Measurements from ENCODE around the gene UNC13A. TPM values are rescaled to one million over a fixed set of nuclear protein-coding genes. Genes with fewer than 3 reads are reported as not detected.
"Not testable (repeated sequence)": the region's sequence is repeated elsewhere in the genome, so short reads cannot be mapped to it uniquely, and the experiment has no call there.

Gene UNC13A
- total RNA-seq, 1 donor from 2014 or later: 0.03 TPM

DNA sequence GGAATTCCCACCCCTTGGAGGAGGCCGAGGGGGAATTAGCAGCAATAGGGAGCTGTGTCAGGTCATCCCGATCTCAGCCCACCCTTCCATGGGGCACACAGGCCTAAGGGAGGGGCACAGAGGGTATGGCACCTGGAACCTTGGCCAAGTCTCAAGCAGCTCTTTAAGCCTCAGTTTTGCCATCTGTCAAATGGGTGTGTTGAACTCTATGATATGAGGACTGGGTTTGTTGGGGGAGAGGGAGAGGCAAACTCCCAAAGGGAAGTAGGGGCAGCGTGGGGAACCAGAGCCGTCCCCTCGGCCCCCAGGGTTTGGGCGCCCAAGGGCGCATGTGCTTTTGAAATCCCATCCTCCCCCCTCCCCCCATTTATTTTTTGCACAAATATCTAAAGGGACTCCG, 83.0 kb downstream of the UNC13A start:
- DNase-seq (ENCODE audit: low read depth): no peak

DNA sequence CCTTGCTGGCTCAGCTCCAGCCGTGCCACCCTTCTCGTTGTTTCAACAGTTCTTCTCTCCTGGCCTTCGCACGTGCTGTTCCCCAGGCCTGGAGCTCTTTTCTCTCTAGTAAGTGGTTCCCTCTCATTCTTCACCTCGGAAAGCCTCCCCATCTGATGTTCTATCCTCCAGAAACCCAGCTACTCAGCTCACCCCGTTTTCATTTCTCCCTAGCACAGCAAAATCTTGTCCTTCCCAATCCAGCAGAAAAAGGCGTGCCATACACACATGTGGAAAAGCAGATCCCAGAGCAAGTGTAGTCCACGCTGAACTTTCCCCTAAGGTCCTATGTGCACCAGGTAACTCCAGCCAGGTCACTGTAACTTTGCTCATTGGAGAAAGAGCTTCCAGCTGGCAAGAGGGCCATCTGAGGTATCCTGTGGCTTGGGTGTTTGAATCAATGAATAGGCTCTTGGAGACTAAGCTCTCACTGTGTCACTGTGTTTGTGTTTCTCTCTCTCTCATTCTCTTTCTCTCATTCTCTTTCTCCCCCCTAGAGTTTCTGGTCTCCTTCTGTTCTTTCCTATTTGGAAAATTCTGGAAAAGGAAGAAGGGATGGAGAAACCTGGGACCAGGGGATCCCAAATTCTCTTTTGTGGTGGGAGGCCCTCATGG, 83.7 kb downstream of the UNC13A start:
- no peak for DNase-seq (ENCODE audit: low read depth)

DNA sequence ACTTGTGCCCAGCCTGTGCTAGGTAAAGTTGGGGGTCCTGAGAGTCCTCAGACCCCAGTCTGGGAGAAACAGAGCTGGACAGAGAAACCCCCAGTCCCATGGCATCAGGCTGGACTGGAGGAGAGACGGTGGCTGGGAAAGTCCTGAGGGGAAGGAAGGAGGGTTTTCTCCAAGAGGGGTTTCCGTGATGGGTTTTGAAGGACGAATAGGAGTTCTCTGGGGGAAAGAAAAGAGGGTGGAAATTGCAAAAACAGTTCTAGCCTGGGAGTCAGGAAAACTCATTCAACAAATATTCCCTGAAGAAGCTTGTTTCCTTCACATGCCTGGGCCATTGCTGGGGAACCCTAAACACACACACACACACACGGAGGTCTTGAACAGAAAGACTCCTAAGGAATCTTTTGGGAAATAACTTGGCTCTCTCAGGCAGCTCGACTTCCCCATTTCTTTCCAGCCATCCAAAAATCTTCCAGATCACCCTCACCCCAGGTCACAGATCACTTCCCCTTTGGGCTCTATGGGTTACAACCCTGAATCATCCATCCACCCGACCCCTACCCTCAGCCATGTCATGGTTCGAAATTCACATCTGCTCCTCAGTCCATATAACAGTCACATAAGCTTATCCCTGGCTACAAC, 85.2 kb downstream of the UNC13A start:
- DNase-seq (ENCODE audit: low read depth): no peak

DNA sequence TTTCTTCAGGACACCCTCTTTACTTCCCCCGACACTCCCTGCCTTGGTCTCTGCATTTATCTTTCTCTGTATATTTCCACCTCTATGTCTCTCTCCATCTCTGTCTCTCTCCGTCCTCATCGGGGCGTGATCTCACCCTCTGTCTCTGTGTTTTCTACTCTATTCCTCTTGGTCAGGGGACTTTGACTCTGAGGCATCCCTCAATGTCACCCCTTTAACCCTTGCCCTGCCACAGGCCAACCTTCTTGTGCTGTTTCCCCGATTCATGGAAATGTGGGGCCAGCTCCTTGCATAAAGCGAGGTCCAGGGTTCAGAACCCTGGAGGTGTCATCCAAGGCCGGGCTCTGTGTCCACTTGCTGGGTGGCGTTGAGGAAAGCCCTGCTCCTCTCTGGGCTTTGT, 85.9 kb downstream of the UNC13A start:
- no peak for DNase-seq (ENCODE audit: low read depth)

DNA sequence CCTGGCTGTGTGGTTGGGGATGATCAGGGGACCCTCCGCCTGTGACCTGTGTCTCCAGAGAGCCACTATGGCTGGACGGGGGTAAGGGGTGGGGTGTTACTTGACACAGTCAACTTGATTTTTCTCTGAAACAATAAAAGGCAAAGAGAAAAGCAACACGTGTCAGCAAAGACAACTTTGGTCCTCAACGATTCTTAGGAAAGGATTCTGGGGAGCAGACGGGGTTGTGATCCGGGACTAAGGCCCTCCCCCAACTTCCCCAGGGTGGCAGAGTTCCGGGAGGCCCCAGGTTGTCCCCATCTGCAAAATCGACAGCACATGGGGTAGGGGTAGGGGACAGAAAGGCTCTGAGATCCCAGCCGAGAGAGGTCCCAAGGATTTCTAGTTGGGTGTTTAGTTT, 86.5 kb downstream of the UNC13A start:
- DNase-seq (ENCODE audit: low read depth): no peak

GRCh38 chr19:17599780-17600179, 88.4 kb downstream of the UNC13A start:
- DNase-seq (ENCODE audit: low read depth): peak; percentile 34

DNA sequence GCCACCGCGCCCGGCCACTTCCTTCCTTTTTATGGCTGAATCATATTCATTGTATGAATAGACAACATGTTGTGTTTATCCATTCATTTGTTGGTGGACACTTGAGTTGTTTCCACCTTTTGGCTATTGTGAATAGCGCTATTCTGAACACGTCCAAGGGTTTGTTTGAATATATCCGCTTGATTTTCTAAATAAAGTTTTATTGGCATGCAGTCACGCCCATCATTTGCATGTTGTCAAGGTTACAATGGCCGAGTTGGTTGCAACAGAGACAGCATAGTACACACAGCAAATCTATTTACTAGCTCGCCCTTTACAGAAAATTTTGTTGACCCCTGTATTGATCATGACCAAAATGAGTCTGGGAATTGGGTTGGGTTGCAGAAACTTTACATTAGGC, 89.2 kb downstream of the UNC13A start:
- DNase-seq (ENCODE audit: low read depth): no peak

DNA sequence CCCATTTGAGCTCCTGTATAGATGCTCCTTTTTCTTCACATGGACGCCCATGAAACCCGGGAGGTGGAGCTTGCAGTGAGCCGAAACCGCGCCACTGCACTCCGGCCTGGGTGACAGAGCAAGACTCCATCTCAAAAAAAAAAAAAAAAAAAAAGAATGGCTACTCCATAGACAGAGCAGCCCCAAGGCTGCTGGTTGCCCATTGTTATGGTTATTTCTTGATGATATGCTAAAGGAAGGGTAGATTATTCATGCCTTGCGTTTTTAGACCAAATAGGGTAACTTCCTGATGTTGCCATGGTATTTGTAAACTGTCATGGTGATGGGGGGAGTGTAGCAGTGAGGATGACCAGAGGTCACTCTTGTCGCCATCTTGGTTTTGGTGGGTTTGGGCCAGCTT, 90.1 kb downstream of the UNC13A start:
- DNase-seq (ENCODE audit: low read depth): not testable (repeated sequence)

DNA sequence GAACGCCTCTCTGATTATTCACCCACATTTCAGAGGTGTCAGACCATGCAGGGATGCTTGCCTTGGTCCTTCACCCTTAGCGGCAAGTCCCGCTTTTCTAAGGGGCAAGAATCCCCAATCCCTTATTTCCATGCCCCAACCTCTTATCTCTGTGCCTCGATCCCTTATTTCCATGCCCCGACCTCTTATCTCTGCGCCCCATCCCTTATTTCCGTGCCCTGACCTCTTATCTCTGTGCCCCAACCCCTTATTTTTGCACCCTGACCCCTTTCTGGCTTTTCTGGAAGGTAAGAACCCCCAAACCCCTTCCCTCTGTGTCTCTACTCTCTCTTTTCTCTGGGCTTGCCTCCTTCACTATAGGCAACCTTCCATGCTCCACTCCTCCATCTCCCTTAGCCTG, 93.9 kb downstream of the UNC13A start:
- not testable (repeated sequence) for DNase-seq (ENCODE audit: low read depth)

- no peak for DNase-seq (ENCODE audit: low read depth)
These were observed 97.3 kb downstream of the UNC13A start for GRCh38 chr19:17590866-17591265.

DNA sequence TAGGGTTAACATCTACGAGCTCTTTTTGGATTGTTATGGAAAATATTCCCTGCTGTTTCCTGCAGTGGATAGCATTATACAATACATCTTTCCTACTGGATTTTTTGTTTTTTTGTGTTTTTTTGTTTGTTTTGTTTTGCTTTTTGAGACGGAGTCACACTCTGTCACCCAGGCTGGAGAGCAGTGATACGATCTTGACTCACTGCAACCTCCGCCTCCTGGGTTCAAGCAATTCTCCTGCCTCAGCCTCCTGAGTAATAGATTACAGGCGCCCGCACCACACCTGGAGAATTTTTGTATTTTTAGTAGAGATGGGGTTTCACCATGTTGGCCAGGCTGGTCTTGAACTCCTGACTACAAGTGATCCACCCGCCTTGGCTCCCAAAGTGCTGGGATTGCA, 102.8 kb downstream of the UNC13A start:
- DNase-seq (ENCODE audit: low read depth): not testable (repeated sequence)

GRCh38 chr19:17584132-17584531, 104.0 kb downstream of the UNC13A start:
- DNase-seq (ENCODE audit: low read depth): peak; percentile 6

DNA sequence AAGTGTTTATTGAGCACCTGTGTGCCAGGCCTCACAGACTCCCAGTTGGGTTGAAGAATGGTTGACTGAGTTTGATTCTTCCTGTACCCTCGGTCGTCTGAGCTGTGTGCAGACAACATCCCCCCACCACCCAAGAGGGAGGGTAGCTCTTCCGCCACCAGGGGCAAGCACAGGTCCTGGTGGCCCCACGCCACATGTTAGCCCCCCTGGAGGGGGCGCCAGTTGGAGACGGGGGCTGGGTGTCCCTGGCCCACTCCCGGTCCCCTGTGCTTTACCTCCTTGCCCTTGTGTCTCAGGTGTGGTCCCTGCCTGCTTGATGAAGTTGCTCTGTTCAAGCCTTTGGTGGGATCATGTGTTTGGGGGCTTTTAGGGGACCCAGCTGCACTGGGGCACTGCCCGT, 105.5 kb downstream of the UNC13A start:
- no peak for DNase-seq (ENCODE audit: low read depth)

GRCh38 chr19:17581211-17581874, 106.8 kb downstream of the UNC13A start:
- no peak for DNase-seq (ENCODE audit: low read depth)

DNA sequence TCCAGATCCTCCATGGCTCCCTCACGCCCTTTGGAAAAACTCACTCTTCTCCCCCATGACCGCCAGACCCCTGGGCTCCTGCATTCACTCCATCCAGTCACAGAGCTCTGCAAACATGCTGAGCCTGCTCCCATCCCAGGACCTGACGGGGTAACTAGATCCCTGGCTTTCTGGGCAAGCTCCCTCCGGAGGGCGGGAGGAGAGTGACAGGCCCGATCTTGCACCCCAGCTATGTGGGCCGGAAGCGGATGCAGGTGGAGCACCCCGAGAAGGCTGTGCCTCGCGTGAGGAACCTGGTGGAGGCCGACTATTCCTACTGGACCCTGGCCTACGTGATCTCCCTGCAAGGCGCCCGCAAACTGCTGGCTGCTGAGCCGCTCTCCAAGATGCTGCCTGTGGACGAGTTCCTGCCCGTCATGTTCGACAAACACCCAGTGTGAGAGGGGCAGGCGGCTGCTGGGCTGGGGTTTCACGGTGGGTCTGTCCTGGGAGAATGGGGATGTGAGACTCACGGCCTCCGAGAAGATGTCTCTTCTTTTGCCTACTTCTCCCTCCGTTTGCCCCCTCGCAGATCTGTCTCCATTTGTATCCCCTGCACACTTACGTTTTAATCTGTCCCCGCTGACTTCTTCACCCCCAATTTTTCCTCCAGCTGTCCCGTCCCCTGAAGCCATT, 107.5 kb downstream of the UNC13A start:
- DNase-seq (ENCODE audit: low read depth): no peak

- DNase-seq (ENCODE audit: low read depth): peak; percentile 24
These were observed 108.4 kb downstream of the UNC13A start for GRCh38 chr19:17579661-17580244.

- no peak for DNase-seq (ENCODE audit: low read depth)
These were observed 110.6 kb downstream of the UNC13A start for GRCh38 chr19:17577457-17578097.

DNA sequence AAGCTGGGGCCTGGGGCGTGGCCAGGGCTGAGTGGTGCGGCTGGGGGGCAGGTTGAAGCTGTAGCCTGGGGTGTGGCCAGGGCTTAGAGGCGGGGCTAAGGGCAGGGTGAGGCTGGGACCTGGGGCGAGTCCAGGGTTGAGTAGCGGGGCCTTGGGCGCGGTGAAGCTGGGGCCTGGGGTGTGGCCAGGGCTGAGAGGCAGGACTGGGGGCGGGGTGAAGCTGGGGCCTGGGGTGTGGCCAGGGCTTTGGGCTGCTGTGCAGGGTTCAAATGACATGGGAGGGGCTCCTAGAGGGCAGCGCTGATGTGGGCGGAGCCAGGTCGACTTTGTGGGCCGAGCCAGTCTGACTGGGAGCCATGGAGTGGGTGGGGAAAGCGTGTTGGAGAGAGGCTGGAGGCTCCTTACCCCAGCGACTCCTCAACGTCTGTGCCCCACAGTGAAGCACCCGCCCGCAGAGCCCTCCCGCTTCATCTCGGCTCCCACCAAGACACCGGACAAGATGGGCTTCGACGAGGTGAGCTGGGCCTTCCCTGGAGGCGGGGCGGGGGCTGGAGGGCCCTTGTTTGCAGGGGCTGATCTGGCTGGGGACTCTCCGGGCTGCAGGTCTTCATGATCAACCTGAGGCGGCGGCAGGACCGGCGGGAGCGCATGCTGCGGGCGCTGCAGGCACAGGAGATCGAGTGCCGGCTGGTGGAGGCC, 111.2 kb downstream of the UNC13A start:
- no peak for DNase-seq (ENCODE audit: low read depth)

GRCh38 chr19:17575871-17576757, 112.0 kb downstream of the UNC13A start:
- DNase-seq (ENCODE audit: low read depth): no peak

- DNase-seq (ENCODE audit: low read depth): no peak
These were observed 115.5 kb downstream of the UNC13A start for GRCh38 chr19:17572638-17573037.

All from myocyte (in vitro differentiated cells).